K562 (cell line): ENCODE results near the gene WWOX. TPM values are rescaled to one million over a fixed set of nuclear protein-coding genes. Genes with fewer than 3 reads are reported as not detected.

ENCODE experiments used
- ATAC-seq: fragments of 200-7000 bp; cut with Tn5 transposase; 3 replicates; pipeline ENCODE4 v1.9.1; 2020; ENCODE audit warnings: moderate library complexity
- BruUV-seq: library from RNA; stranded (reverse); fragments of 400-500 nt; replicated peaks from 2 replicates; lab custom pipeline; 2021; lab: Mats Ljungman, UMichigan
- CTCF ChIA-PET: fragments of 300-600 bp; formaldehyde crosslinking; extraction: SDS; loops from one replicate; lab custom pipeline; 2021; ENCODE audit warnings: low intra/inter-chr PET ratio; lab: Yijun Ruan, JAX
- POLR2A ChIA-PET: fragments of 300-600, 350-650 bp; sonication (Branson Sonifier 250); formaldehyde crosslinking; extraction: SDS; loops from one replicate; lab custom pipeline; 2021; ENCODE audit warnings: antibody characterized with exemption, inconsistent platforms; lab: Yijun Ruan, JAX
- DNase-seq, 4 experiments: peaks; one replicate each; pipeline versions ENCODE4 v3.0.0 to v3.0.0-alpha.2; 2011 to 2018; ENCODE audit warnings: low spot score in 3 of 4, mixed read lengths in 3 of 4; ENCODE audit errors: extremely low read depth in 1 of 4
- FAIRE-seq: peaks from 2 replicates; lab custom pipeline; 2011; peaks lifted over from hg19 to GRCh38; lab: Jason Lieb, UNC
- H2AFZ ChIP-seq: 2 replicates; pipeline ENCODE4 v1.6.0; 2011; ENCODE audit warnings: low read depth, low read length, control low read depth, inconsistent platforms
- H3K27ac ChIP-seq: fragments of 200-600 bp; 3 replicates; pipeline ENCODE4 v1.8.0; 2011; ENCODE audit warnings: low read depth, mild to moderate bottlenecking, control low read depth, inconsistent platforms, low read length, moderate library complexity, mixed read lengths; ENCODE audit errors: extremely low read depth
- H3K27me3 ChIP-seq, 2 experiments: fragments of 300-600 bp in 1 of 2; 2 replicates in 1 of 2; 3 replicates in 1 of 2; pipeline versions ENCODE4 v1.6.0 to v1.8.0; 2011; ENCODE audit warnings: inconsistent platforms in 2 of 2, low read length in 2 of 2, mild to moderate bottlenecking in 1 of 2, mixed read lengths in 1 of 2, moderate library complexity in 1 of 2; ENCODE audit not compliant: control insufficient read depth in 2 of 2, insufficient read depth in 2 of 2
- H3K36me3 ChIP-seq: fragments of 300-600 bp; 3 replicates; pipeline ENCODE4 v1.8.0; 2011; ENCODE audit warnings: mild to moderate bottlenecking, low read length, inconsistent platforms; ENCODE audit not compliant: control insufficient read depth, insufficient read depth
- H3K4me1 ChIP-seq, 2 experiments: fragments of 200-600 bp in 1 of 2; replicated peaks in 1 of 2; 2 replicates in 1 of 2; 3 replicates in 1 of 2; pipeline versions ENCODE4 v1.5.1 to v1.8.0; 2011; ENCODE audit warnings: inconsistent platforms in 2 of 2, low read length in 2 of 2, mild to moderate bottlenecking in 1 of 2, mixed read lengths in 1 of 2, moderate library complexity in 1 of 2; ENCODE audit not compliant: control insufficient read depth in 2 of 2, insufficient read depth in 2 of 2
- H3K4me2 ChIP-seq: 2 replicates; pipeline ENCODE4 v1.6.1; 2011; ENCODE audit warnings: low read length, control low read depth, inconsistent platforms, mixed read lengths; ENCODE audit not compliant: insufficient read depth
- H3K4me3 ChIP-seq: fragments of 200-600 bp; sonication (generic), shearing (Covaris generic); 2 replicates; pipeline ENCODE4 v1.5.1; 2016; ENCODE audit warnings: control low read depth, inconsistent platforms
- H3K79me2 ChIP-seq: fragments of 200-600 bp; 3 replicates; pipeline ENCODE4 v1.8.0; 2011; ENCODE audit warnings: low read length, inconsistent platforms; ENCODE audit not compliant: control insufficient read depth, insufficient read depth
- H3K9ac ChIP-seq, 2 experiments: 2 replicates each; pipeline versions ENCODE4 v1.6.0 to v1.6.1; 2011; ENCODE audit warnings: low read depth in 2 of 2, low read length in 2 of 2, control low read depth in 1 of 2, inconsistent platforms in 1 of 2, mild to moderate bottlenecking in 1 of 2, mixed read lengths in 1 of 2; ENCODE audit not compliant: insufficient read depth in 1 of 2
- H3K9me1 ChIP-seq: one replicate; pipeline ENCODE4 v1.6.0; 2011; ENCODE audit warnings: inconsistent platforms, mild to moderate bottlenecking, low read length, moderate library complexity; ENCODE audit not compliant: control insufficient read depth, insufficient read depth
- H3K9me3 ChIP-seq: replicated peaks from 2 replicates; pipeline ENCODE4 v1.5.1; 2011; ENCODE audit warnings: low read depth, low read length, inconsistent platforms; ENCODE audit not compliant: control insufficient read depth, insufficient read depth
- H4K20me1 ChIP-seq: replicated peaks from 2 replicates; pipeline ENCODE4 v1.6.1; 2011; ENCODE audit warnings: low read length, inconsistent platforms, mixed read lengths; ENCODE audit not compliant: control insufficient read depth, insufficient read depth
- CHD1 ChIP-seq: fragments of 200-600 bp; sonication (generic); IDR thresholded peaks from one replicate; pipeline ENCODE4 v1.6.1; 2012; ENCODE audit warnings: mild to moderate bottlenecking, moderate library complexity, low read length, inconsistent platforms
- CREB5 ChIP-seq: fragments of 250-450 bp; sonication (Bioruptor Pico); IDR thresholded peaks from 2 replicates; pipeline ENCODE4 v1.5.0; 2020; ENCODE audit warnings: mild to moderate bottlenecking
- HES1 ChIP-seq: fragments of 450-650 bp; IDR thresholded peaks from 2 replicates; pipeline ENCODE4 v1.6.1; 2016; ENCODE audit warnings: low read depth, mild to moderate bottlenecking, moderate library complexity
- KLF10 ChIP-seq: fragments of 250-450 bp; sonication (Bioruptor Pico); IDR thresholded peaks from 2 replicates; pipeline ENCODE4 v1.6.1; 2021; ENCODE audit warnings: matching md5 sums
- NFE2L1 ChIP-seq: fragments of 450-650 bp; IDR thresholded peaks from 2 replicates; pipeline ENCODE4 v1.6.1; 2016; ENCODE audit warnings: missing genetic modification characterization, low read depth, mild to moderate bottlenecking, missing compliant biosample characterization, moderate library complexity, borderline replicate concordance
- NR2C2 ChIP-seq, 2 experiments: fragments of 200-800 bp in 1 of 2; sonication (Bioruptor generic) in 1 of 2; sonication (generic) in 1 of 2; formaldehyde crosslinking in 1 of 2; IDR thresholded peaks; 2 replicates each; pipeline versions ENCODE4 v1.6.1 to v1.8.0; 2016 to 2022; ENCODE audit warnings: mild to moderate bottlenecking in 1 of 2, missing compliant biosample characterization in 1 of 2, missing genetic modification characterization in 1 of 2, missing genetic modification reagents in 1 of 2
- POLR2AphosphoS2 ChIP-seq: IDR thresholded peaks from 2 replicates; pipeline ENCODE4 v1.6.1; 2012; ENCODE audit warnings: low read length, improper control_type of control experiment
- RBM17 ChIP-seq: fragments of 200-400 bp; formaldehyde crosslinking; IDR thresholded peaks from 2 replicates; pipeline ENCODE4 v1.6.1; 2017; ENCODE audit warnings: low read depth, mild to moderate bottlenecking, low read length, borderline replicate concordance
- TCF7L2 ChIP-seq: fragments of 150-350 bp; IDR thresholded peaks from 2 replicates; pipeline ENCODE4 v1.6.1; 2016; ENCODE audit warnings: low read depth, mild to moderate bottlenecking, low read length, moderate library complexity
- TFE3 ChIP-seq: fragments of 450-650 bp; formaldehyde crosslinking; IDR thresholded peaks from 2 replicates; pipeline ENCODE4 v1.4.0; 2020; ENCODE audit warnings: mild to moderate bottlenecking, mixed read lengths
- THRAP3 ChIP-seq: fragments of 450-650 bp; IDR thresholded peaks from 2 replicates; pipeline ENCODE4 v1.6.1; 2016; ENCODE audit warnings: mild to moderate bottlenecking, inconsistent platforms, borderline replicate concordance
- ZBTB11 ChIP-seq, 3 experiments: fragments of 200-800 bp in 1 of 3; fragments of 250-450 bp in 1 of 3; fragments of 450-650 bp in 1 of 3; sonication (Bioruptor Pico) in 1 of 3; sonication (Bioruptor generic) in 1 of 3; formaldehyde crosslinking in 1 of 3; IDR thresholded peaks; 2 replicates each; pipeline versions ENCODE4 v1.6.1 to v1.8.0; 2016 to 2022; ENCODE audit warnings: mild to moderate bottlenecking in 2 of 3, missing genetic modification characterization in 2 of 3, missing compliant biosample characterization in 1 of 3, moderate library complexity in 1 of 3
- ZNF134 ChIP-seq: fragments of 250-450 bp; sonication (Bioruptor Pico); conservative IDR thresholded peaks from 2 replicates; pipeline ENCODE4 v1.4.0; 2020
- ZNF354B ChIP-seq: fragments of 250-450 bp; sonication (Bioruptor Pico); IDR thresholded peaks from 2 replicates; pipeline ENCODE4 v1.4.0; 2020
- ZNF707 ChIP-seq: fragments of 250-450 bp; sonication (Bioruptor Pico); conservative IDR thresholded peaks from 2 replicates; pipeline ENCODE4 v1.8.0; 2022; ENCODE audit warnings: inconsistent platforms, mild to moderate bottlenecking, moderate library complexity
- ZNF717 ChIP-seq: fragments of 250-450 bp; sonication (Bioruptor Pico); IDR thresholded peaks from 2 replicates; pipeline ENCODE4 v1.5.0; 2021
- WGBS: fragments of 100-300 bp; shearing (Covaris generic); methylation state at CpG from one replicate; pipeline ENCODE4 v1.1.6; 2016; ENCODE audit warnings: low coverage, mixed read lengths; ENCODE audit not compliant: insufficient coverage; ENCODE audit errors: missing lambda C conversion rate; 5-methylcytosine and 5-hydroxymethylcytosine counted together
- in situ Hi-C: fragments of 300-500 bp; cut with MboI; formaldehyde crosslinking; loops from 4 replicates; pipeline ENCODE4 v1.15.0; 2018; ENCODE audit warnings: inconsistent platforms, mixed read lengths
- intact Hi-C: fragments of 100-400 bp; cut with micrococcal nuclease; formaldehyde crosslinking; loops from 2 replicates; pipeline ENCODE4 v1.14.2; 2022
- polyA plus RNA-seq, 8 experiments: library from polyadenylated mRNA; depleted of rRNA in 4 of 8; stranded (reverse) in 5 of 8; unstranded in 3 of 8; fragments of >200 nt; fragmentation: Nextera tagmentation in 2 of 8; fragmentation: Illumina TruSeq in 1 of 8; extraction: Ambion mirVana in 2 of 8; extraction: Trizol in 1 of 8; gene quantifications; 2 replicates each; pipeline versions ENCODE4 v1.2.1 to v1.2.3, GENCODE V29; 2011 to 2014; ENCODE audit warnings: inconsistent platforms in 1 of 8, missing spikeins in 1 of 8
- total RNA-seq, 7 experiments: library from RNA; depleted of rRNA in 6 of 7; stranded (reverse); fragments of >200 nt in 6 of 7; fragmentation: Illumina TruSeq in 2 of 7; extraction: Trizol in 2 of 7; gene quantifications; 2 replicates each; pipeline versions ENCODE4 v1.2.1 to v1.2.3, GENCODE V29; 2011 to 2021; ENCODE audit warnings: low replicate concordance in 1 of 7

The WWOX gene
- total and polyA plus RNA-seq, 9 of the 15 experiments (the other 6 are each of a cell fraction or from before 2014, with no cell fraction given): 1.6 to 22.7 (median 8.1) TPM

- ChIA-PET CTCF (no interaction called here), POLR2A (interaction anchor here (0.7 to 1.0 kb wide), 3 partner anchors 9 to 290 kb away, joined by 3 to 5 read pairs (median 5); no protein-coding TSS in a partner anchor)
- no peaks in the 10 kb centered on the region for H4K20me1 ChIP-seq
- no peaks in the 10 kb centered on the region for H3K9me3 ChIP-seq
- H3K27ac ChIP-seq: no peak overlapping the region
- no TSS peak for BruUV-seq
- no peak for FAIRE-seq
- peaks cover 3 to 34% of the 10 kb centered on the region in 2 experiments for H3K27me3 ChIP-seq
- intact Hi-C loops: no loop called here
- H3K9ac ChIP-seq: no peak overlapping the region
- in situ Hi-C loops: no loop called here
- WGBS: 0% methylated on average over 1 of the region's 1 CpG
- no peaks in the 10 kb centered on the region for H3K79me2 ChIP-seq
- H3K4me1 ChIP-seq: no peaks in the 10 kb centered on the region
- no peak overlapping the region for H3K4me2 ChIP-seq
- ATAC-seq: no peak
- no peak overlapping the region for H2AFZ ChIP-seq
- H3K36me3 ChIP-seq: no peaks in the 10 kb centered on the region
- H3K9me1 ChIP-seq: no peaks in the 10 kb centered on the region
- H3K4me3 ChIP-seq: no peak overlapping the region
- DNase-seq: no peak
- no peak for TF ChIP-seq THRAP3
- TF ChIP-seq KLF10 (CRISPR knock-in tag): no peak
- TF ChIP-seq ZNF707 (CRISPR knock-in tag): no peak
- no peak for TF ChIP-seq NR2C2 (CRISPR knock-in tag; IDR thresholded peaks at IDR 0.05)
- TF ChIP-seq NR2C2 (tag; IDR thresholded peaks at IDR 0.05): no peak
- TF ChIP-seq CREB5 (CRISPR knock-in tag): no peak
- no peak for TF ChIP-seq HES1
- TF ChIP-seq CHD1: no peak
- TF ChIP-seq ZNF134 (CRISPR knock-in tag): no peak
- TF ChIP-seq NFE2L1 (tag): no peak
- no peak for TF ChIP-seq ZNF354B (CRISPR knock-in tag)
- TF ChIP-seq POLR2AphosphoS2: no peak
- TF ChIP-seq RBM17: no peak
- TF ChIP-seq ZBTB11 (CRISPR knock-in tag; IDR thresholded peaks at IDR 0.05): no peak
- no peak for TF ChIP-seq ZNF717 (CRISPR knock-in tag)
- TF ChIP-seq TCF7L2: no peak
- no peak for TF ChIP-seq TFE3 (CRISPR knock-in tag)
Measured at GRCh38 chr16:78660795-78661194, 561.3 kb downstream of the WWOX start.
